HG02973 (cell line): ENCODE measurements around the gene ZP1.
"Not testable (repeated sequence)": the region's sequence is repeated elsewhere in the genome, so short reads cannot be mapped to it uniquely, and the experiment has no call there.

Experiments
- ATAC-seq: cut with Tn5 transposase; IDR thresholded peaks from one replicate; pipeline ENCODE4 v1.9.1; 2021; ENCODE audit warnings: moderate library complexity; ENCODE audit not compliant: unreplicated experiment

Gene ZP1

DNA sequence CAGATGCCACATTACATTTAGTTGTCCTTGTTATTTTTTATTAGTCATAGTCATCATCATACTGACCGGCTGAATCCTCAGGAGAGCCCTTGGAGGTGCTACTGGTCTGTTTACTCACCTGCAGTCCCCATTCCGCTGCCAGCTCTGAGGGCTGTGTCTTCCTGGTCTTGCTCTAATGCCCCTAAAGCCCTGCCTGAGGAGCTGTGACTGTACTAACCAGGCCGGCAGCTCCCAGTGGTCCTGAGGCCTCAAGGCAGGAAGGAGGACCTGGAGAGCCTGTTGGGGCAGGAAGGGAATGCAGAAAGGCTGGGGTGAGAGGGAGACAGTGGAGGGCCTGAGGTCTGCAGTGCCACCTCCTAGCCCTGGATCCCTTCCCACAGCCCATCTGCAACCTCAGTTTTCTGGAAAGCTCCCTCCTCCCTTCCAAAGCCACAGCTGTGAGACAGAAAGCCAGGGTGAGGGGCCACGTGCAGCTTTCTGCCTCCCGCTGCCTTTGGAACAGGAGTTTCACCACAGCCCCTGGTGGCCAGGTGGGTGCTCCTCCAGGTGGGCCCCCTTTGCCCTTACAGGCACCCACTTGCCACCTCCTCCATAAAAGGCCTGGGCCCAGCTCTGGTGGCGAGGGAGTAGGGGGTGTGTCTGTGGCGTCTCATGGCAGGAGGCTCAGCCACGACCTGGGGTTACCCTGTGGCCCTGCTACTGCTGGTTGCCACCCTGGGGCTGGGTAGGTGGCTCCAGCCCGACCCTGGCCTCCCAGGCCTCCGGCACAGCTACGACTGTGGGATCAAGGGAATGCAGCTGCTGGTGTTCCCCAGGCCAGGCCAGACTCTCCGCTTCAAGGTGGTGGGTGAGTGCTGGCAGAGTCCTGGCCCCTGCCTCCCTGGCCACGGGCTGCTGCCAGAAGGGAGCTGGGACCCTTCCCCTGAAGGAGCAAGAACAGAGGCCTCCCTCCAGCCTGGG is at the start of gene ZP1:
ZP1 (plus strand) TSS at position 632 of the 960 bp plus-strand sequence; CDS start at position 652, 20 bp downstream.
- ATAC-seq = no peak

- no peak for ATAC-seq
Observed at GRCh38 chr11:60818057-60818456, 49.3 kb upstream of the ZP1 start.

DNA sequence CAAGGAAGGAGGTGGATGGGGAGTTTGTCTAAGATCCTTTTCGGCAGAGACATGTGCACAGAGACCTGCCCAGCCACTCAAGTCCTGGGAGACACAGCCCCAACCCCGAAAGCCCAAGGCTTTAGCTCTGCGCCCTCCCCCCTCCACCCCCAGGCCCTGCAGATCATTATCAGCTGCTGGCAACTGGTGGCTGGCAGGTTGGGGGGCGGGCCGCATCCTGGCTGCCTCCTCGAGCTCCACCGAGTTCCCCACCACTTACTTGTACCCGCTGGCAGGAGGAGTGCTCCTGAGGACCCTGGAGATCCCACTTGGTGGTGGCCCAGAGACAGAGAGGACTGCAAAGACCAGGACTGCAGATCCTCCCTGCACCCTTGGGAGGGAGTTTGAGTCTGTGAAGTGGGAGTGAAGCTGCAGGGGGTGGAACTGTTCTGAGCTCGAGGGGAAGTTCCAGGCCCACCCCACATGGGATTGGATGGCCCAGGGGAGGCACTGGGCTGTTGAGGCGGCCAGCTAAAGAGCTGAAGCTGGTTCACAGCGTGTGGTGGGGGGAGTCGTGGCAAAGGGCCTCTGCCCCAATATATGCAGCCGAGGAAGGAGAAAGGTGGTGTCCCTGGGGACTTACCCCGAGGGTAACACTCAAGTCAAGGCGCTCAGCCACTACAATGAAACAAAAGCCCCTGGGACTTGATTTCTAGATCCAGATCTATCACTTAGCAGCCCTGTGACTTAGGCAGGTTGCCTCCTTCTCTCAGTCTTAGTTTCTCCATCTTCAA is 45.3 kb upstream of the ZP1 start:
- ATAC-seq = no peak

GRCh38 chr11:60823745-60824306 is 43.5 kb upstream of the ZP1 start:
- not testable (repeated sequence) for ATAC-seq

DNA sequence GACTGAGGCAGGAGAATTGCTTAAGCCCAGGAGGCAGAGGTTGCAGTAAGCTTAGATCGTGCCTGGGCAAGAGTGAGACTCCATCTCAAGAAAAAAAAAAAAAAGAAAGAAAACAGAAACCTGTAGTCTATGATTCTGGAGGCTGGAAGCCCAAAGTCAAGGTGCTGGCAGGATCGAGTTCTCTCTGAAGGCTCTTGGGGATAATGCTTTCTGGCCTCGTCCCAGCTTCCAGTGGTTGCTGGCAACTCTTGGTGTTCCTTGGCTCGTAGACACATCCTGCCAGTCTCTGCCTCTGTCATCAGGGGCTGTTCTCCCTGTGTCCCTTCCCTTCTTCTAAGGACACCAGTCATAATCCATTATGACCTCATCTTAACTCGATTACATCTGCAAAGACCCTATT is 42.2 kb upstream of the ZP1 start:
- no peak for ATAC-seq

DNA sequence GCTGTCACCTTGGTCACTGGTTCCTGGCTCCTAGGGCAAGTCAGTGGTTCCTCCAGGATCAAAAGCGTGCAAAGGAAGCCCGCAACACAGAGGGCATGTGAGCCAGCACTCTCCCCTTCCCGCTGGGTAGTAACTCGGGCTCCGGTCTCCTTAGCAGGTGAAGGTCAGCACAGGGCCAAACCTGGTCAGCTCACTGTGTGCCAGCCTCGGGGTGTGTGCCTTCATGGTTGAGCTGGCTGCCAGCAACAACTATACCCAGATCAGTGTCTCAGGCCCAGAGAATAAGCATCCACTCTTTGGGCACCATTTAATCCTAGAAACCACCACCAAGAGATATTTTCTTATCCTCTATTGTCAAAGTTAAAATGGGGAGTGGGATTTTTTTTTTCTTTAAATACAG is 41.6 kb upstream of the ZP1 start:
- ATAC-seq = no peak

DNA sequence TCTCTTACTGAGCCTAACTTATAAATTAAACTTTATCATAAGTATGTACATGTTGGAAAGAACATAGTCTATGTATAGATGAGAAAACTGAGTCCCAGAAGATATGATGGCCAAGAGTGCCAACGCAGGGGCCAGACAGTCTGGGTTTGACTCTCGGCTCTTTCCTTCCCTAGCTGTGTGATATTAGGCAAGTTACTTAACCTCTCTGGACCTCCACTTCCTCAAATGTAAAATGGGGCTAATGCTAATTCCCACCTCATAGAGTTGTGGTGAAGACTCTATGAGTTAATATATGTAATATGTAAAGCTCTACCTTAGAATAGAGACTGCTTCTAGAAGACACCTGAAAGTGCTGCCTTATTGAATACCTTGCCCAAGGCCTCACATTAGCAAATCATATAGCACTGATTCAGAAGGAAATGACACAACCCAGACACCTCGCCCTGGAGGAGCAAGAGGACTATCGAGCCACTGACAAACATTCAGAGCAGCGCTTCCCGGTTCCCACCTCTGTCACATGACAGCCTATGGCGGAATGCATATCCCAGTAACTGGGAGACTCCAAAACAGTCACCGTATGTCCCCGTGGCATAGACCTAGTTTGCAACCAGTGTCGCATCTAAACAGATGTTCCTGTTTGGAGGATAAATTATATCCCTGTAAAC is 36.7 kb upstream of the ZP1 start:
- ATAC-seq = peak; percentile 32

- peak; percentile 75 for ATAC-seq
Observed at GRCh38 chr11:60831143-60831500, 36.2 kb upstream of the ZP1 start.

- ATAC-seq = no peak
Observed at GRCh38 chr11:60831501-60832079, 35.8 kb upstream of the ZP1 start.

DNA sequence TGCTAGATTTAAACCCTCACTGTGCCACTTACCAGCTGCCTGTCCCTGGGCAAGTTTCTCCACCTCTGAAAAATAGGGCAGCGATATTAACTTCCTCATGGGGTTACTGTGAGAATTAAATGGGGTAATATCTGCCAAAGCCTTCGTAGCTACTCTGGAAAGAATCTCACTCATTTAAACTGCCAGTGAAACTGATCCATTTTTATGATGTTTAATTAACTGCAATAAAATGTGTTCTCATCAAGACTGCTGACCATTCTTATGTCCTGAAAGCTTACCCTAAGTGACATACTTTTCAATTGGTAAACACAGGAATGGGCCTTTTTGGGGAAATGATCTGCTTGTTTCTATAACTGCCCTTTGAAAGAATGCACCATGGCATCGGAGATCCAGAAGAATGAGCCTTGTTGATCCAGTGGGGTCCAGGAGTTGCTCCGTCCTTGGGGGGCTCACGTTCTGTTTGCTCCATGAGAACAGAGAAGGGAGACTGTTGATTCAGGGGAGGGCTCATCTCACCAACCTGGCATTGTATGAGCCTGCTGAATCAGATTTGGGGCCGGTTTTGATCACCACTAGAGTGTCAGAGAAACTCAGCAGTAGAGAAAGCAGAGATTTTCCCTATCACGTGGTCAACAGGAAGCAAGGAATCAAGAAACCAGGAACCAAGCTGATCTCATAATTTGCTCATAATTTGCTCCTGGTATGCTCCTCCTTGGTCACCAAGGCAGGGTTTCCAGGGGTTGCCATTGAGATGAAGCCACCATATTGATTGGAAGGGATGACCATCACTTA is 32.4 kb upstream of the ZP1 start:
- no peak for ATAC-seq

DNA sequence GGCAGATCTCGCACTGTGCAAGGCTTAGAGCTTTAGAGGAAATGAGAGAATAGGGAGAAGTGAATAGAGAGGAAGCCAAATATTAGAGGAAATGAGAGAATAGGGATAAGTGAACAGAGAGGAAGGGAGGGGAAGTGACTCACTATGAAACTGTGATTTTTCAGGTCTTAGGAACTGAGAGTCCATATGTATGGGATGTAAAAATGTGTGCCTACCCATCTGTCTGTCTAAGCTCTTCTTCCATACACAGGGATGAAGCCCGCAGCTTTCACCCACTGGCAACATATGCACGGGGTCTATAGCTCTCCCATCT is 31.9 kb upstream of the ZP1 start:
- no peak for ATAC-seq

- no peak for ATAC-seq
Observed at GRCh38 chr11:60836866-60837515, 30.4 kb upstream of the ZP1 start.

GRCh38 chr11:60838132-60838531 is 29.2 kb upstream of the ZP1 start:
- ATAC-seq = no peak

GRCh38 chr11:60840470-60841430 is 26.6 kb upstream of the ZP1 start:
- no peak for ATAC-seq

- ATAC-seq = peak; percentile 67
Observed at GRCh38 chr11:60841797-60842667, 25.3 kb upstream of the ZP1 start, which contains the start of gene CCDC86. Gene CCDC86 (plus strand): TSS chr11:60842113. CDS start chr11:60842125, 12 bp downstream.

DNA sequence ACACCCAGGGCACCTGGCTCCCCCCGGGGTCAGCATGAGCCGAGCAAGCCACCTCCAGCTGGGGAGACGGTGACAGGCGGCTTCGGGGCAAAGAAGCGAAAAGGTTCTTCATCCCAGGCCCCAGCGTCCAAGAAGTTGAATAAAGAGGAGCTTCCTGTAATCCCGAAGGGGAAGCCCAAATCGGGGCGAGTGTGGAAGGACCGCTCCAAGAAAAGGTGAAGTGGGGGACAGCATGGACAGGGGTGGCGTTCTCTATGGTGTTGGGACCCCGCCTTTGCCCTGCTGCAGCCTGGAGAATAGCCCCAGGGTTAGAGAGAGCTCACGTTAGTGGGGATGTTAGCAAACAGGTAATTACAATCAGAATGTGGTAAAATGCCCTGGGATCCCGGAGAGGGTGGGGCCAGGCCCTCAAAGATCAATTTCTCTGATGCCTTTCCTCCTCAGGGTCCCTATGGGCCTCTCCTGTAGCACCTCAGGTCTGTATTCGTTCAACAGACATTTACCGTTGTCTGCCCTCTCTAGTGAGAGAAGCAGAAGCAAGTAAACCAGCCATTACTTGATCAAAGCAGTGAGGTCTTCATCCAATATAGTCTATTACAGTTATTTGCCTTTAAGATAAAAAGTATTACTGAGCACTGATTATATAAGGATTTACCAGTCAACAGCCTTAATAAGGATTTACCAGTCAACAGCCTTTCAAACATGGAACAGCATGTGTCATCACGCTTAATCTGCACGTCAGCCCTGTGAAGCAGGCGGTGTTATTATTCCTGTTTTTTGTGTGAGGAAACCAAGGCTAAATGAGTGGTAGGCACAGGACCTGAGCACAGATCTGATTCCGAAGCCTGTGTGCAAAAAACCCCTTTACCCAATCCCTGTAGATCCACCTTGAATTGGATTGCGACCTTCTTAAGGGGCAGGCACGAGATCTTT is 24.4 kb upstream of the ZP1 start:
- no peak for ATAC-seq
